NCI-H1436 treated with DMSO at 0.1 percent for 48 hours (cell line): ENCODE measurements around the gene PLEKHN1.
"Not testable (repeated sequence)": the region's sequence is repeated elsewhere in the genome, so short reads cannot be mapped to it uniquely, and the experiment has no call there.

Source experiments
- DNase-seq: peaks from one replicate; lab custom pipeline; 2025; lab: John Stamatoyannopoulos, UW

The PLEKHN1 gene

DNA sequence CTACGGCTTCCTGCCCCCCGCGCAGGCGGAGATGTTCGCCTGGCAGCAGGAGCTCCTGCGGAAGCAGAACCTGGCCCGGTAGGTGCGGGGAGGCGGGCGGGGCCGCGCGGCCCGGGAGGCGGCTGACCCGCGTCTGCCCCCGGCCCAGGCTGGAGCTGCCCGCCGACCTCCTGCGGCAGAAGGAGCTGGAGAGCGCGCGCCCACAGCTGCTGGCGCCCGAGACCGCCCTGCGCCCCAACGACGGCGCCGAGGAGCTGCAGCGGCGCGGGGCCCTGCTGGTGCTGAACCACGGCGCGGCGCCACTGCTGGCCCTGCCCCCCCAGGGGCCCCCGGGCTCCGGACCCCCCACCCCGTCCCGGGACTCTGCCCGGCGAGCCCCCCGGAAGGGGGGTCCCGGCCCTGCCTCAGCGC is 23.9 kb upstream of the PLEKHN1 start:
- DNase-seq: no peak

DNA sequence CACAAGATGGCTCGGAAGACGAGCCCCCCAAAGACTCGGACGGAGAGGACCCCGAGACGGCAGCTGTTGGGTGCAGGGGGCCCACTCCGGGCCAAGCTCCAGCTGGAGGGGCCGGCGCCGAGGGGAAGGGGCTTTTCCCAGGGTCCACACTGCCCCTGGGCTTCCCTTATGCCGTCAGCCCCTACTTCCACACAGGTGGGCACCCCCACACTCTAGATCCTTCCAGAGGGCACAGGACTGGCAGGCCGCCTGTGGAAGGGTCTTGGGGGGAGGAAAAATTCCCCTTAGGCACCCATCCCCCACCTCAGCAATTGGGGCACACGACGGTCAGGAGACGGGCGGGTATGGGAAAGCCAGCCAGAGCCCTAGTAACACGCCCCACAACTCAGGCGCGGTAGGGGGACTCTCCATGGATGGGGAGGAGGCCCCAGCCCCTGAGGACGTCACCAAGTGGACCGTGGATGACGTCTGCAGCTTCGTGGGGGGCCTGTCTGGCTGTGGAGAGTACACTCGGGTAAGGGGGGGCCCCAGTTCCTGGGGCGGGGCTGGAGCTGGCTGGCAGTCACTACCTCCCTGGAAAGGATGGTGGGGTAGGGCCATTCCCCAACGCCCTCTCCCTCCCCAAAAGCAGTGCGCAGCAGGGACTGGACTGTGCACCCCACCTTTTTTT is 23.3 kb upstream of the PLEKHN1 start:
- no peak for DNase-seq

GRCh38 chr1:943545-944340 is 22.5 kb upstream of the PLEKHN1 start:
- no peak for DNase-seq

- no peak for DNase-seq
These were observed 21.6 kb upstream of the PLEKHN1 start for GRCh38 chr1:944341-945325.

- DNase-seq: no peak
These were observed 20.4 kb upstream of the PLEKHN1 start for GRCh38 chr1:945688-946556.

GRCh38 chr1:946811-947210 is 19.5 kb upstream of the PLEKHN1 start:
- not testable (repeated sequence) for DNase-seq

GRCh38 chr1:947958-948357 is 18.3 kb upstream of the PLEKHN1 start:
- no peak for DNase-seq

- no peak for DNase-seq
These were observed 16.0 kb upstream of the PLEKHN1 start for GRCh38 chr1:950268-950667.

DNA sequence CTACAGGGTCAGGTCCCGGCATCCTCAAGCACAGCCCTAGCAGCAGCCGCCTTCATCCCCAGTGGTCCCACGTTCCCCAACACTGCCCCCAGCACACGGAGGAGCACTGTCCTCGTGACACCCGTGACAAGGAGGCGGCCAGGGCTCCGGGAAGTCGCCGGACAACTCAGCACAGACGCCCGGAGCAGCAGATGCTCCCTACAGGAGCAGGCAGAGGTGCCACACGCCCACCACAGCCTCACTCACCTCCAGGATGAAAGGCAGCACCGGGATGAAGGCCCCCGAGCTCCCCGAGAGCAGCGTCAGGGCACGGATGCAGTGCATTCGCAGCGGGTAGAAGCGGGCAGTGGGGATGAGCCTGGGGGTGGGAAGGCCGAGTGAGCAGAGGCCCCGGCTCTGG is 15.4 kb upstream of the PLEKHN1 start:
- no peak for DNase-seq

GRCh38 chr1:951364-951763 is 14.9 kb upstream of the PLEKHN1 start:
- DNase-seq: no peak

- DNase-seq: no peak
These were observed 14.1 kb upstream of the PLEKHN1 start for GRCh38 chr1:952201-952600.

DNA sequence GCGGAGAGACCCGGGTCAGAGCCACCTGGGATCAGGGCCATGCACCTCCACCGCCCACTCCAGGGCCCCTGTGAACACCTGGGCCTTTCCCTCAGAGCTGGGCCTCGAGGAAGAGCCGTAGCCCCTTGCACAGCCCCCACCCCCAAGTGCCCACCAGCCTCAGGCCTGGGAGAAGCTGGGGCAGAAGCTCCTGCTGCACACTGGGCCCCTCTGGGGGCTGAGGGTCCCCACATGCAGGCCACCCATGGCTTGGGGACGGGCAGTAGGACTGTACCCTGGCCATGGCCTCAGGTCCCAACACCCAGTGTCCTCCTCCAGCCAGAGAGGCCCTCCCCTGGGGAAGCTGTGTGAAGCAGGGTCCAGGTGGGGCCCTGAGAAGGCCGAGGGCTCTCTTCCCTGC is 13.7 kb upstream of the PLEKHN1 start:
- no peak for DNase-seq

DNA sequence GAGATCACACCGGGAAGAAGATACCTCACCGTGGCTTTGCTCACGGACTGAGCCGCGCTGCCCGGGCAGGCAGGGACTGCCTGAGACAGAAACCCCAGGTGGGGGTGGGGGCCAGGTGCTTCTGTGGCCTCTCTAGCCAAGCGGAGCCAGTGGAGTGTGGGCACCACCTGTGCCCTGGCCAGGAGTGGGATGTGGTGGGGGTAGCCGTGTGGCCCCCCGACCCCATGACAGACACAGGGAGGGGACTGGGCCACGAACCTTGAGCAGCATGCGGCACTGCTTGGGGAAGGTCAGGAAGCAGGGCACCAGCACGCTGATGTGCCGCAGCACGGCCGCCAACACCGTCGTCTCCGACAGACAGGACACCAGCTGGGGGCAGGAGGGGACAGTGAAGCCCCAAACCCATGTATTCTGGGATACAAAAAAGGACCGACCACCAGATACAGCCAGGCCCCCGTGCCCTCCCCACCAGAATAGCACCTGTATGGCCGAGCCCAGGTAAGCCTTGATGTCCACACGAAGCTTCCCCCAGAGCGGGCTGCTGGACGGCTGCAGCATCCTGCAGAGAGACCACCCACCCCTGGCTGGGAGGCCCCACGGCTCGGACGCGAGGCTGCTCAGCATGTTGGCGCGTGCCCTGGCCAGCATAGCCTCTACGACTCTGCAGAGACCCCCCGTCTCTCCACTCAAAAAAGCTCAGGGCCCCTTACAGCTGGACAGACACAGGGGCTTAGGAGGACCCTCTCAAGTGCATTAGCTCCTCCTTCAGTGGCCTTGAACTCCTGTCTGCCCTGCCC is 12.6 kb upstream of the PLEKHN1 start:
- DNase-seq: no peak

- no peak for DNase-seq
These were observed 11.4 kb upstream of the PLEKHN1 start for GRCh38 chr1:954927-955326.

DNA sequence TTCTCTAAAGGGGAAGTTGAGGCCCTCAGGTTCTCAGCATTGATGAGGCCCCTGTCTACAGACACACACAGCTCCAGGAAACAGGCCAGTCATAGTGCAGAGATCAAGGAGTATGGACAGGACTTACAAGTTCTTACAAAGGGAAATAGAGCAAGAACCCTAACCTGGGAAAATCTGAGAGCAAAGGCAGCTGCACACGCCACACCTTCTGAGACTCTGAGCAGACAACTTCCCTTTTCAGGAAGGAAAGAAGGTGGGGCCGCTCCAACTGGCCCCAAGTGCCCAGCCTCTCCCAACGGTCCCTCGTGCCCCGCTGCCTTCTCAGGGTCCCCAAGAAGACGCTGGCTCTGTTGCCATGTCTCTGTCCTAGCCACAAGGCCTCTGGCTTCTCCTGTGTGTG is 10.8 kb upstream of the PLEKHN1 start:
- no peak for DNase-seq

- DNase-seq: no peak
These were observed 9.6 kb upstream of the PLEKHN1 start for GRCh38 chr1:956636-957035.

DNA sequence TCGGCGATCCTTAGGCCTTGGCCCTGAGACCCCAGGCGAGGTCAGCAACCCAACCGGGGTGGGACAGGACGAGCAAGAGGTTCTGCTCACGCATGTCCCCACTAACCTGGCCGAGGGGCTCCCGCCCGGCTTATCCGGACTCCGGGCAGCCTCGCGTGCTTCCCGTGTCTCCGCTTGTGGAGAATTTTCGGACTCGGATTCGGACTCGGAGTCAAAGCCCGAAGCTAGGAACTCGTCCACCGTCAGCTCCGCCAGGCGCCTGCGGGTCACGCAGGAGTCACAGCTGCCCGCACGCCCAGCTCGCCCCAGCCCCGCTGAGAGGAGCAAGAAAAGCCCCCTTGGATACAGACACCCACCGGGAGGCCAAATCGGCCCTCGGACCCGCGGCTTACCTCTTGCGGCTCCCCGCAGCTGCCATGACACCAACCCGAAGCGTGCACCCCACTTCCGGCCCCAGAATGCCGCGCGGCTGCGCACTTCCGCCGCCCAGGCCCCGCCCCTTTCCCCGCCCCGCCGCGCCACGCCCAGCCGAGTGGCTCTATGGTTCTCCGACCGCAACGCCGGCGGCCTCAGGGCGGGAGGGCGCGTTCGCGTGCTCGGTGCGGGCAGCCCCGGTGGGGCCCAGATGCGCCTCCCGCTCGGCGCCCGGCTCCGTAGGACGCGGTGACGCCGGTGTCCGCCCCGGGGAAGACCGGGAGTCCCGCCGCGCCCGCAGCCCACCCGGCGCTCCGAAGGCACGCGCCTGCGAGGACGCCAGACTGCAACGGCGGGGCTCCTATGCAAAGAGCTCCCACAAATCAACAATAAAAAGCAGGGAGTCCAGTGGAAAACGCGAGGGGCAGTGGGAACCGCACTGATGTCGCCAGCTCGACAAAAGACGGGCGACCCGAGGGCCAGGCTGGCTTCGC is 7.2 kb upstream of the PLEKHN1 start, which contains the start of gene NOC2L:
Gene NOC2L (minus strand): TSS at position 434 of the 908 bp plus-strand sequence. CDS start 16 bp downstream, at position 418.
- no peak for DNase-seq

- no peak for DNase-seq
These were observed 6.4 kb upstream of the PLEKHN1 start for GRCh38 chr1:959731-960362.
